H1 (cell line): ENCODE results near the gene TRPC4. TPM values are rescaled to one million over a fixed set of nuclear protein-coding genes. Genes with fewer than 3 reads are reported as not detected.

ENCODE experiments used
- POU5F1 ChIP-seq: IDR thresholded peaks from 2 replicates; pipeline ENCODE4 v1.6.1; 2011; ENCODE audit warnings: low read depth, mild to moderate bottlenecking, low read length, moderate library complexity
- SIX5 ChIP-seq: IDR thresholded peaks from 2 replicates; pipeline ENCODE4 v1.6.1; 2011; ENCODE audit warnings: mild to moderate bottlenecking, low read depth, low read length
- polyA plus RNA-seq, 7 experiments: library from polyadenylated mRNA; depleted of rRNA in 3 of 7; stranded (reverse) in 5 of 7; unstranded in 2 of 7; fragments of >200 nt in 5 of 7; fragments of 200-250 nt in 2 of 7; gene quantifications; 1 replicate in 5 of 7; 2 replicates in 1 of 7; 4 replicates in 1 of 7; pipeline versions ENCODE4 v1.2.1 to v1.2.3, GENCODE V29; 2011 to 2013; ENCODE audit warnings: missing spikeins in 2 of 7, mixed read lengths in 2 of 7
- total RNA-seq: library from RNA; stranded (reverse); fragmentation: NEBNext Ultra II Directional; extraction: Animal tissue kit (Norgen Biotek cat#: 25700); gene quantifications from 2 replicates; pipeline ENCODE4 v1.2.1, GENCODE V29; 2021
- TF ChIP-seq, protein P1 (sequence below), 3 experiments: IDR thresholded peaks; 1 replicate in 2 of 3; 2 replicates in 1 of 3; pipeline versions ENCODE4 v1.5.1 to v1.6.1; 2011; ENCODE audit warnings: low read length in 3 of 3, mild to moderate bottlenecking in 3 of 3, inconsistent platforms in 2 of 3, low read depth in 1 of 3, moderate library complexity in 1 of 3; ENCODE audit not compliant: insufficient read depth in 1 of 3; ENCODE audit errors: control extremely low read depth in 1 of 3

The TRPC4 gene
- total and polyA plus RNA-seq, 2 of the 8 experiments (the other 6 are each of a cell fraction or from before 2014, with no cell fraction given) = 12.3 to 14.7 TPM

DNA sequence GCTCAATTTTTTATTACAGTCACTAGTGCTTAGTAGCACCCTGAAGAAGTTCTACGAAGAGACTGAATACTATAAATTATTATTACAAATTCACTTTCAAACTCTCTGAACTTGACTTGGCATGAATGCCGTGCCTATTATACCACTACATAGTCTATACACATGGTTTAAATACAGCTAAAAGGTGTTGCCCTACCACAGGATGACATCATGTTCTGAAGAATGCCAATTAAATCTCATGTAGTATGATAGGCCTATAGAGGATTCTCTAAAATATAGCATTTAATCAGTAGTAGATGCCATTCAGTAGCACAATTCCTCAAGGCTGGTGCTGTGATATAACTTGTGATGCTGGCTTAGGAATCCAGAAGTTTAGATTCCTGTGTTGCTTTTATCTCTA lies 254.3 kb downstream of the TRPC4 start (continued):
- TF ChIP-seq, protein P1, sequence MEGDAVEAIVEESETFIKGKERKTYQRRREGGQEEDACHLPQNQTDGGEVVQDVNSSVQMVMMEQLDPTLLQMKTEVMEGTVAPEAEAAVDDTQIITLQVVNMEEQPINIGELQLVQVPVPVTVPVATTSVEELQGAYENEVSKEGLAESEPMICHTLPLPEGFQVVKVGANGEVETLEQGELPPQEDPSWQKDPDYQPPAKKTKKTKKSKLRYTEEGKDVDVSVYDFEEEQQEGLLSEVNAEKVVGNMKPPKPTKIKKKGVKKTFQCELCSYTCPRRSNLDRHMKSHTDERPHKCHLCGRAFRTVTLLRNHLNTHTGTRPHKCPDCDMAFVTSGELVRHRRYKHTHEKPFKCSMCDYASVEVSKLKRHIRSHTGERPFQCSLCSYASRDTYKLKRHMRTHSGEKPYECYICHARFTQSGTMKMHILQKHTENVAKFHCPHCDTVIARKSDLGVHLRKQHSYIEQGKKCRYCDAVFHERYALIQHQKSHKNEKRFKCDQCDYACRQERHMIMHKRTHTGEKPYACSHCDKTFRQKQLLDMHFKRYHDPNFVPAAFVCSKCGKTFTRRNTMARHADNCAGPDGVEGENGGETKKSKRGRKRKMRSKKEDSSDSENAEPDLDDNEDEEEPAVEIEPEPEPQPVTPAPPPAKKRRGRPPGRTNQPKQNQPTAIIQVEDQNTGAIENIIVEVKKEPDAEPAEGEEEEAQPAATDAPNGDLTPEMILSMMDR (IDR thresholded peaks at IDR 0.05; ENCODE audit: control extremely low read depth in 1 of 3, insufficient read depth in 1 of 3, low read depth in 1 of 3, low read length in 3 of 3) = no peak
- TF ChIP-seq POU5F1 = no peak
- no peak for TF ChIP-seq SIX5
